ENCODE measurements around the gene HSD17B3.
"Not testable (repeated sequence)": the region's sequence is repeated elsewhere in the genome, so short reads cannot be mapped to it uniquely, and the experiment has no call there.

Gene HSD17B3

DNA sequence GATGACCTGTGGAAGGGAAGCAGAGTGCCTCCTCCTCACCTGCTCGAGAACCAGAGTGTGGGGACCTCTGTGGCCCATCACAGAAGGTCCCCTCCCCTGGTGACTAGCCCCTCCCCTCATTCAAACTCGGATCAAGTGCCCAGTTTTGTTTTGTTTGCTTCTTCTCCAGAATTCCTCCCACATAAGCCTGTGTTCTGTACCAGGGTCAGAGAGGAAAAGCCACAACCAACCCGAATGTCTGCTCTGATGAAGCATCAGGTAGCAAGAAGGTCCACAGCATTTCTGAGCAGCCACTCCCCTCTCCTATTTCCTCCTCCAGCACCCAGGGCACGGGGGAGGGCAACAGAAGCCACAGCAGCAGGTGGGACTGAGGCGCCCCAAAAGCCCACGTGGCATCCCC, 58.2 kb downstream of the HSD17B3 start:
- no peak overlapping the region for H3K4me3 ChIP-seq
- no peak overlapping the region for H3K27ac ChIP-seq

DNA sequence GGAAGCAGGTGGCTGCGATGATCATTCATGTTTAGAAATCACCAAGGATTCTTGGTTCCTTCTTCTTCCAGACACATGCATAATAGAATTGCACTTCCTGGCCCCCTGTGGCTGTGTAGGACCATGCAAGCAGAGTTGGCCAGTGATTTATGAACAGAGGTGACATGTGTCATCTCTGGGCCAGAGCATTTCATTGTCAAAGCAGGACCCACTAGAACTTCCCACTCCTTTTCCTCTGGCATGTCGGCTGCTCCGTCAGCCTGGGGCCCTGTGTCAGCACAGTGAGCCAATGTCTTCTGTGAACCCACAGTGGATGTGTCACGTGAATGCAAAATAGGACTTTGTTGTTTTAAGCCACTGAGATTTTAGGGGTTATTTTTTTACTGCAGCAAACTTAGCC, 59.2 kb downstream of the HSD17B3 start:
- no peak overlapping the region for H3K27ac ChIP-seq
- H3K4me3 ChIP-seq = no peak overlapping the region

DNA sequence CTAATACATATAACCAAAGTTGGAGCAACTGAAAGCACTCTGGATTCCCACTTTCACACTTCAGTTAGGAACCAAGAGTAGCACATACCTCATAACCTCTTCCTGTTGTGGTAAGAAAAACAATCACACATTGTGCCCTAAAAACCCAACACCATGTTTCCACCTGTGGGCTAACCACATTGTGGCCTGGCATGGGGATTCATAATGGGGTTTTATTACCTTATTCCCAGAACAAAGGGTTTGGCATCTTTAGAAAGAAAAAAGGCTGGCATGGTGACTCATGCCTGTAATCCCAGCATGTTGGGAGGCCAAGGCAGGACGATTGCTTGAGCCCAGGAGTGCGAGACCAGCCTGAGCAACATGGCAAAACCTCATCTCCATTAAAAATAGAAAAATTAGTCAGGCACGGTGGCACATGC, 60.6 kb downstream of the HSD17B3 start:
- no peak overlapping the region for H3K4me3 ChIP-seq
- H3K27ac ChIP-seq = no peak overlapping the region

DNA sequence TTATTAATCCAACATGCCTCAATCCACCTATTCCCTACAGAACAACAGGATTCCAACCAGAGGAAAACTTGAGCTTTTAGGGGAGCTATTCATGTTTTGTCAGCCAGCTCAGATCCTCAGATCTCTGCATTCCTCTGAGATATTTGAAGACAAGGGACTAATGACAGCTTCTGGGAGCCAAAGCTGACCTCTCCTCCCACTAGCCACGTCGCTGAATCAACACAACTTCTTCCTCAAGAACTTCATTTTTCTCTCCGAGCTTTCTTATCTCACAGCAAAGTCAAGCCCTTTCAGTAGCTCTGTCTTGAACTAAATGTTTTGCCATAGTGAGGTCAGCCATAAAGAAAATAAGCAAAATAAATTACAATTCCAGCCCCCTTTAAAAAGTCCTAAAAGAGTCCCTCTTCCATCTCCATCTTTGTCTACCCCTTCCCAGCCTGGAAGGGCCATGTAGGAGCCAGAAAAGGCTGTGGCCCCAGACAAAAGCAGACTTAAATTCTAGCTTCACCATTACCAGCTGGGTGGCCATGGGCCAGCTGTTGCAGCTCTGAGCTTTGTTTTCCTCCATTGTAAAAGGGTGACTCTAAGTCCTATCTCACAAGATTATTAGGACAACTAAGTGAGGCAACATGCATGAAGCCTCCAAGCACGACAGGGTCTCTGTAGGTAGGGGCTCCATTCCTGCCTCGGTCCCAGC, 65.0 kb downstream of the HSD17B3 start:
- H3K4me3 ChIP-seq = no peak overlapping the region
- H3K27ac ChIP-seq = no peak overlapping the region

DNA sequence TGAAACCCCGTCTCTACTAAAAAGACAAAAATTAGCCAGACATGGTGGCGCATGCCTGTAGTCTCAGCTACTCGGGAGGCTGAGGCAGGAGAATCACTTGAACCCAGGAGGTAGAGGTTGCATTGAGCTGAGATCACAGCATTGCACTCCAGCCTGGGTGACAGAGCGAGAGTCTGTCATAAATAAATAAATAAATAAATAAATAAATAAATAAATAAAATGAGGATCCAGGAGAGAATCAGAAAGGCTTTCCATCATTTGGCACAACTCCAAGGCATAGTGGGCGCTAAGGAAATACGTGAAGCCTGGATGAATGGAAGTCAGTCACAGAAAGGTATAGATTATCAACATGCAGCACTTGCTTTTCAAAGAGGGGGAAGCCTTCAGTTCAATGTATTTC, 65.6 kb downstream of the HSD17B3 start:
- H3K27ac ChIP-seq, H3K4me3 ChIP-seq: not testable (repeated sequence)

DNA sequence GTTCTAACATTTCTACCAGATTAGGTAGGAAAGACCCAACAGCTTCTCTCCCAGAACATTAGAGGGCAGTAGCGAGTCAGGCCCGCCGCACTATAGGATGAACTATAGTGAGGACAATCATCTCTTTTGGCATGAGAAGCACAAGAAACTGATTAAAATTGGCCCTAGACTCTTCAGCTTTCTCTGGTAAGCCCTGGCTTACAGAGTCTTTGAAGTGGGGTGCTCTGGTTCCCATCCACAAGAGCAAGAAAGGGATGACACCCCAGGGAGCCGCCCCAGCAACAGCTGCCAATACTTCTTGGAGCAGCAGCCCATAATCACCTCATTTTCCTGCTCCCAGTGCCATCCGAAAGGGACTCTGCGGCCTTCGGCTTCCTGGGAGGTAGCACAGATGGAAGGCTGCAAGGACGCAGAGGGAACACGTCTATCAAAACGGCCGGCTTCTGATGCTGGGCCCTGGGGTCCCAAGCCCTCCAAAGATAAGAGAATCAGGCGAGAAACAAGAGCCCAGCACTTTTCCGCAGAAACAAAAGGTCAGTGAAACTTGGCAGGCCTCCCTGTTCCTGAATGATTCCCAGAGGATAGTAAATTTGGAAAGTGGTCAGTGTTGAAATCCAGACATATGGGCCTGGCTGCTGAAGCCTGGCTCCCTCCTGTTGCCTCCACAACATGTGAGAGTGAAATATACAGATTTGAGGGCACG, 69.3 kb downstream of the HSD17B3 start:
- no peak overlapping the region for H3K4me3 ChIP-seq
- no peak overlapping the region for H3K27ac ChIP-seq

DNA sequence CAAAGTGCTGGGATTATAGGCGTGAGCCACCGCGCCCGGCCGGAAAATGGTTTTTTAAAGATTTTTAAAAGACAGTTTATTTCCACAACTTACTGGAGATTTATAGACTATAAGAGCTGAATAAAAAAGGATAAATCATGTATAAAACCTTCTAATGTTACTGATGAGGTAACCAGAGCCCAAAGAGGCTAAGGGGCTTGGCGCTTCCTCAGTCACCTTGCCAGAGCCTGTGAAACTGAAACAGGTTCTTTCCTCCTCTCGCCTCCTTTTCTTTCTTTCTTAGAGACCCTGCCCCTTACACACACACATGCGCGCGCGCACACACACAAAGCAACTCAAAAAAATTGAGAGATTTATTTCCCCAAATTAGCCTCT, 69.8 kb downstream of the HSD17B3 start:
- H3K4me3 ChIP-seq = no peak overlapping the region
- H3K27ac ChIP-seq = no peak overlapping the region

DNA sequence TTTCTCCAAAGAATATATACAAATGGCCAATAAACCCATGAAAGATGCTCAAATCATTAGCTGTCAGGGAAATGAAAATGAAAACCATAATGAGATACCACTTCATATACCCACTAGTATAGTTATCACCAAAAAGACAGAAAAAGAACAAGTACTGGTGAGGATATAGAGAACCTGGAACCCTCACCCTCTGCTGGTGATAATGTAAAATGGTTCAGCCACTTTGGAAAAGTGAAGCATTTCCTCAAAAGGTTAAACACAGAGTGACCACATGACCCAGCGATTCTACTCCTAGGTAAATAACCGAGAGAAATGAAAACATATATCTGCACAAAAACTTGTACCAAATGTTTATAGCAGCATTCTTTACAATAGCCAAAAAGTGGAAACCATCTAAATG, 72.0 kb downstream of the HSD17B3 start:
- no peak overlapping the region for H3K4me3 ChIP-seq

DNA sequence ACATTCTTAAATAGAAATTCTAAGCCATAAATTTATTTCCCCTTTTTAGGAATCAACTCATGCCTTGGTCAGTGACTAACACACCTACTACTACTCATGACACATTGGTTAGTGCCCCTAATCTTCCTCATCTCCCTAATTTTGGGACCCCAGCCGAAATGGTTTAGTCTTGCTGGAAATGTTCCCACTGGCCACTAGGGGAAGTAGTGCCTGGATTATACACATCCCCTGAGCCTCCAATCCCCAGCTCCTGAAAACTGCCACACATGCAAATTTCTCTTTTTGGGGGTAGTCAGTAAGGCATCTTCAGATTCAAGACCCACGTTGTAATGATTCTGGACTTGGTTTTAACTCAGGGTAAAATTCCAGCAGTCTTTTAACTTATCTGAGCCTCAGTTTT, 79.8 kb downstream of the HSD17B3 start:
- Histone ChIP-seq H3K27ac (no peak overlapping the region), H3K4me3 (no peak overlapping the region)

More for the DNA sequence above, 72.0 kb downstream of the HSD17B3 start:
- H3K27ac ChIP-seq = no peak overlapping the region

DNA sequence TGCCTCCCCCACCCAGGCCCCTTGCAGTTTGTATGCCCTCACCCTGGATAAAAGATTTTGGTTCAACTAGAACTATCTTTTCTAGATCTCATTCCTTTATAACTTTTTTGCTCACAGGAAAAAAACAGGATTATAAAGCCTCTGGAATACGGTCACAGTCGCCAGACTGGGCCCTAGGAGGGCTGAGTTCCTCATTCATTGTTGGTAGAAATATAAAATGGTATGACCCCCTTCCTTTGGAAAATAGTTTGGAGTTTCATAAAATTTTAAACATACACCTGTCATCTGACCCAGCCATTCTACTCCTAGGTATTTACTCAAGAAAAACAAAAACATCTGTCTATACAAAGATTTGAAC, 82.1 kb downstream of the HSD17B3 start:
- Histone ChIP-seq H3K4me3 (no peak overlapping the region), H3K27ac (no peak overlapping the region)

DNA sequence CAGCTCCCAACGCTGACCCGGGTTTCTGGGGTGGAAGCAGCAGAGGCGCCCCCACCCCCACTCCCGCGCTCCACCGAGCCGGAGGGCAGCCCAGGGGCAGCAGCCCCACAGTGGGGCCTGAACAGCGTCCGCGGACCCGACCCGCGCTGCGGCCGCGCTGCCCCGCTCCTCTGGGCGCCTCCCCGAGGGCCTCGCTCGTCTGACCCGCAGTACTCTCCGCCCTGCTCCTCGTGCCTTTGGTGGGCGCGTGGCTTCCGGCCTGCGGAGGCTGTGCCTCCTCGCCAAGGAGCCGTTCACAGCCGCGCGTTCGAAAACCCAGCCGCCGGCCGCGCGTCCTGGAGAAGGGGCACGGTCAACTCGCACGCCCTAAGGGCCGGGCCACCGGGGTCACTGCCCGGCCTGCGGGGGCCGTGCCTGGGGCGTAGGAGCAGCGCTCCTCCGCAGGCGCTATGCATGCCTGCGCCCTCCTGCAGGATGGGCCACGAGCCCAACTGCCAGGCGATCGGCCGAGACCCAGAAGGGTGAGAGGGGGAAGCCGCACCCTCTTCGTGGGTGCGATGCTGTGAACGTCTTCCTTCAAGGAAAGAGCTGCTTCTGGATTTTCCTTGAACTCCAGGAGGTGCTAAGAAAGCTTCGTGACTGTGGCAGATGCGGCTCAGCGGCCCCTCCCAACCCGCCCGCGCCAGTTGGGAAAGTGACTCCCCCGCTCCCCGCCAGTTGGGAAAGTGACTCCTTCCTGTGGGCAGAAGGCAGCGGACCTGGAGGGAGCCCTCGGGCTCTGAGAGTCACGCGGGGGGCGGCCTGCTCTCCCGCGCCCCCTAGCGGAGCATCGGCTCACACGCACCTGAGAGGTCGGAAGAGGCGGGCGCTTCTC, 82.7 kb downstream of the HSD17B3 start:
- H3K4me3 ChIP-seq = peak overlapping the region in 1 of 7 experiments; percentile 20

DNA sequence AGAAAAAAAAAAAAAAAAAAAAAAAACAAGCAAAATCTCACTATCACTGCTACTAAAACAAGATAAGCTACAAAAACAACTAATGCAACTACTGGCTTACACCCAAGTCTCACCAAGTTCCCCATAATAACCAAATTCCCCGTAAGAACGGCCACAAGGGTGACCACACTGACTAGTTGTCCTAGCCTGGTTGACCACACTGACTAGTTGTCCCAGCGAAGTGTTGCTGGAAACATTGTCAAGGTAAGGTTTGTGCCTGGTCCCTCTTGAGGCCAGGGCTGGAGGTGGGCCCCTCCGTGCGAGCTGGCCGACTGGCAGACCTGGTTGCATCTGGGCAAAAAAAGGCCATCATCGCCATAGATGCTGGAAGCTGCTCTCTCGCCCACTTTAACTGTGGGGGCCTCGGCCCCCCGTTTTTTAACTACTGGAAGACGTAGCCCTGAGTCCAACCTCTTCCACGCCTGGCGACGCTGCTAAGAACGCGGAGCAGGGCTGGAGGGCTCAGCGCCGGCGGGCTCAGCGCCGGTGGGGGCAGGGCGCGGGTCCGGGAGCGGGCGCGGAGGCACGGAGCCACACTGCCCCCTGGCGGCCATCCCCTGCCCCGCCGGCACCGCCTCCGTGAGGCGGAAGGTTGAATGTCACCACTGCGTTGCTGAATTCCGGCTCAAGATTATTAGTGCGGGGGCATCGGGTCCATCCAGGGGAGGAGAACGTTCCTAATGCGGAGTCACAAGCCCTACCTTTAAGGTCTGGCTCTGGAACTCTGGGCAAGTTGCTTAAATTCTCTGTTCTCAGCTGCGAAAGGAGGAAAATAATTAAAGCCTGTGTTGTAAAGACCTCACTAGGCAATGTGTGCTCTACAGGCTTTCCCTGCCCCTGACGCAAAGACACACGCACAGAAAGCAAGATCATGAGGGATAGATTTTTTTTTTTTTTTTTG, 84.0 kb downstream of the HSD17B3 start:
- peak overlapping the region in 4 of 21 experiments; percentile 17 to 66 (median 38) for H3K27ac ChIP-seq
- H3K4me3 ChIP-seq = peak overlapping the region in 5 of 7 experiments; percentile 5 to 23 (median 17)

More for the DNA sequence above, 82.7 kb downstream of the HSD17B3 start:
- peak overlapping the region in 1 of 21 experiments; percentile 19 for H3K27ac ChIP-seq

DNA sequence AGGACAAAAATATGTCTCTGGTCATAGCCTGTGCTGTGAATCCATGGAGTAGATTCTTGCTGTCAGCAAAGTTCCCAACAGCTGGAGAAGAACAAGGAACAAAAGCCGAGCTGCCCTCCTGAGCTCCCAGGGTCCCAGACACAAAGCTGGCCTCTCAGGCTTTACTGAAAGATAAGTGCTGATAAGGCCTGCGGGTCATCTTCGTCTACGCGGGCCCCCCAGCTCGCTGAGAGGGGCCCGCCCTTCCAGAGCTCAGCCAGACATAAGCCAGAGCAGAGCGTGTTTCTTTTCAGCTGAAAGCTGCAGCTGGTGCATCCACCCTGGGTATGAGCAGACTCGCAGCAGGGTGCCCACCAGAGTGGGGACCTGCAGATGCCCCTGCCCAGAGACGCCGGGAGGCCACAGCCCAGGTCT, 84.7 kb downstream of the HSD17B3 start:
- no peak overlapping the region for H3K4me3 ChIP-seq
- peak overlapping the region in 1 of 21 experiments; percentile 66 for H3K27ac ChIP-seq

DNA sequence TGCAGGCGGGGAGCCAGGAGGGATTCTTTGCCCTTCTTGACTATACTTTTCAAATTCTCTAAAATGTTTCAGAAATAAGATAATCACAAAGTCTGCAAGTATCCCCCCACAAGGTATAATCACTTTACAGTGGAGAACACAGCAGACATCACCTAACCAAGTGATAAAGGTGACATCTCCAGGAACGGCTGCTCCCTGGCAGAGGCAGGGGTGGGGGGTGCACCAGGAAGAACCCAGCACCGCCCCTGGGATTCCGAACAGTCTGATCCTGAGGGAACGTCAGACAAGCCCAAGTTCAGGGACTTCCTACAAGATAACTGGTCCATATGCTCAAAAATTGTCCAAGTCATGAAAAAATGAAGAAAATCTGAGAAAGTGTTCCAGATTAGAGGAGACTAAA, 85.4 kb downstream of the HSD17B3 start:
- peak overlapping the region in 1 of 21 experiments; percentile 62 for H3K27ac ChIP-seq
- H3K4me3 ChIP-seq = no peak overlapping the region

DNA sequence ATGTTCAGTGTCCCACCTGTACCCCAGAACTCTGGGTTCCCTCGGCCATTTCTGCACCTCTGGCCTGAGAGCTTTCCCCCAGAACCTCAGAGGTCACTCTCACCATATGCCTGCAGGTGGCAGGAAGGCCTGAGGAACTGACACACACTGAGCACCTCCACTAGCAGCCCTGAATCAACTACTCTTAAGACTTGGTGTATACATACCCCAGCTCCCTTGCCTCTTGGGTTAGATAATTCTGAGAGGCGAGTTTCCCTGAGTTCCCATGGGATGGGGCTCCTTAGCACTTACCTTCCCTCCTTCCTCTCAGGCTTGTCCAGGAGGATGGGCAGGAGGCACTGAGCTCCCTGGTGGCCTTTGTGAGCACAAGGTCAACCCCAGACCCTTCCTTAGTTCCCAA, 86.1 kb downstream of the HSD17B3 start:
- peak overlapping the region in 1 of 21 experiments; percentile 62 for H3K27ac ChIP-seq
- no peak overlapping the region for H3K4me3 ChIP-seq

DNA sequence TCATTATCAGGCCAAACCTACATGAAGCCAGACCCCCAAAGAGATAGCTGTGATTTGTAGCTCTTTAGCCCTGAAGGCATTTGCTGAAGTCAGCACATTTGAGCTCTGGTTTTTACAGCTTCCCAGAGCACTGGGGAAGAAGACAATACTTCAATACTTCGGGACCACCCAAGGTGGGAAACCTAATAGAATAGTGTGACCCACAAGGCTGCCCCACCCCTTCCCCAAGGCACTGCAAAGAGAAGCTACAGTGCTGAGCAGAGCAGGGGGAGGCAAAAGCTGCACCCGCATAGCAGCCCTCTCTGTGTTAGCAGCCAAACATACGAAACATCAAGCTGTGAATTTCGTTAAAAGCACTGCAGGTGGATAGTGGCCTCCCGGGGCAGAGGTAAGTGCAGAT, 87.3 kb downstream of the HSD17B3 start:
- peak overlapping the region in 1 of 21 experiments; percentile 62 for H3K27ac ChIP-seq
- H3K4me3 ChIP-seq = no peak overlapping the region

DNA sequence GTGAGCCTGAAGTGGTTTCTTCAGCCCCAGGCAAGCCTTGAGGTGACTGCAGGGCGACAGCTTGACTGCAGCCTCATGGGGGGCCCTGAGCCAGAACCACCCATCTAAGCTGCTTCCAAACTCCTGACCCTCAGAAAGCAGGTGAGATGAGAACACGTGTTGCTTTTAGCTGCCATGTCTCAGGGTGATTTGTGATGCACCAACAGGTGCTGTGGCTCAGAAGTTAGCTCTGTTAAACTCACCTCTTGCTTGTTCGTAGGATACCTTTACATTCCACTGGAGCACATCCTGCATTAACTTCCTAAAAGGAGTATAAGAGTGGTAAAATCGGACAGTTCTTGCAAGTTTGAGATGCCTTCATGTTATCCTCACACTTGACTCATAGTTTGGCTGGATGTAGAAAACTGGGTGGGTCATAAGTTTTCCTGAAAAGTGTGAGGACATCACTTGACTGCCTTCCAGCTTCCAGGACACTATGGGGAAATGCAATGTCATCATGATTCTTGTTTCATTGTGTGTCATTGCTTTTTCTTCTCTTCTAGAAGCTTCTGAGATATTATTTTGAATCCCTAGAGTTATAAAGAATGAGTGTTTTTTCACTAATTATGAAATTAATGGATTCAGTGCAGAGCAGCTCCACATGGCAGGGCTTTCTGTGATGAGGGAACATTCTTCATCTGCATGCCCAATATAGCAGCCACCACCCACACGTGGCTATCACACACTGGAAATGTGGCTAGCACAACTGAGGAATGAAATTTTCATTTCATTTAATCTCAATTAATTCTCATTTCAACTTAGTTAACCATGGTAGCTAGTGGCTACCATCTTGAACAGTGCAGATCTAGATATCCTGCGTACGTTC, 92.3 kb downstream of the HSD17B3 start:
- Histone ChIP-seq H3K27ac (no peak overlapping the region), H3K4me3 (no peak overlapping the region)

DNA sequence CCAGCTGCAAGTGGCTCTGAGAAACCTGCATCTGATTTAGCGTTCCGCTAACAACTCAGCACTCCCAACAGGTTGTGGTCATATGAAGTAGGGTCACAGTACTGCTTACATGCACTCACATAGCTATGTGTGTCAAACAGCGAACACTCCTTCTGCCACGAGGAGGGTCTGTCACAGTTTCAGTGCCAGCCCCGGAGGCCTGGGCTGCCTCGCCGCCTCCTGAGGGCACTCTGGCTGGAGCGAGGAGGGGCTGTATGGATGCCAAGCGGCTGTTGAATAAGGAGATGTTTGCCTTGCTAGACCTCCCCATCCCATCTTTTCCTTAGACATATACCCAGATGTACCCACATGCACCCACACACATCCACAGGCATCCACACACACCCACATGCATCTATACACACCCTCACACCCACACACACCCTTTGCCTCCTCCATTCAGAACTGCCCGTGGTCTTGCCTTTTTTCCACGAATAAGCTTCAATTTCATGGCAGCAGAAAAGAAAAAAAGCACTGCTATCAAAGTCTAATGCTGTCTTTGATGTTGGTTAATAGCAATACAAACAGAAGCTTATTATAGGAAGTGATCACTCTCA, 95.7 kb downstream of the HSD17B3 start:
- H3K27ac ChIP-seq = no peak overlapping the region
- no peak overlapping the region for H3K4me3 ChIP-seq

All from skin epidermis (tissue), 12 donors.